Measurements from ENCODE around the gene SCPEP1. TPM values are rescaled to one million over a fixed set of nuclear protein-coding genes. Genes with fewer than 3 reads are reported as not detected.

The SCPEP1 gene
- total RNA-seq, 1 experiment from 2014 or later, result 44.3 TPM

- TF ChIP-seq CTCF (IDR thresholded peaks at IDR 0.05; ENCODE audit: insufficient read depth in 1 of 2, low read depth in 1 of 2, low read length in 1 of 2, severe bottlenecking in 1 of 2, unreplicated experiment in 1 of 2), result no peak
- ChIA-PET CTCF (no interaction called here), POLR2A (no interaction called here)
- BruUV-seq (replicated peaks), result no TSS peak
- Histone ChIP-seq H3K36me3 (ENCODE audit: control insufficient read depth, insufficient read depth, low read length) (no peaks in the 10 kb centered on the region), H3K4me3 (ENCODE audit: low read depth, low read length) (no peak overlapping the region), H3K27me3 (replicated peaks; ENCODE audit: control insufficient read depth, insufficient read depth, low read length) (no peaks in the 10 kb centered on the region), H3K4me1 (no peaks in the 10 kb centered on the region), H3K9me3 (no peaks in the 10 kb centered on the region)
- Mint-ChIP-seq H3K9me3 (ENCODE audit: unreplicated experiment) (no peaks in the 10 kb centered on the region), H3K36me3 (ENCODE audit: insufficient read depth, unreplicated experiment) (no peaks in the 10 kb centered on the region), H3K27me3 (ENCODE audit: insufficient read depth, unreplicated experiment) (no peaks in the 10 kb centered on the region), H3K4me3 (ENCODE audit: unreplicated experiment) (no peak overlapping the region), H3K4me1 (ENCODE audit: low read depth, unreplicated experiment) (no peaks in the 10 kb centered on the region), H3K27ac (ENCODE audit: unreplicated experiment) (no peak overlapping the region)
- no peak for DNase-seq
- intact Hi-C loops (cut with micrococcal nuclease; ENCODE audit: unreplicated experiment), result no loop called here
Measured at GRCh38 chr17:56994009-56994792, 16.3 kb downstream of the SCPEP1 start.

- Mint-ChIP-seq H3K27ac (ENCODE audit: unreplicated experiment) (no peak overlapping the region), H3K27me3 (ENCODE audit: insufficient read depth, unreplicated experiment) (no peaks in the 10 kb centered on the region), H3K4me1 (ENCODE audit: low read depth, unreplicated experiment) (no peaks in the 10 kb centered on the region), H3K36me3 (ENCODE audit: insufficient read depth, unreplicated experiment) (no peaks in the 10 kb centered on the region), H3K4me3 (ENCODE audit: unreplicated experiment) (no peak overlapping the region), H3K9me3 (ENCODE audit: unreplicated experiment) (no peaks in the 10 kb centered on the region)
- H3K4me1 ChIP-seq, result no peaks in the 10 kb centered on the region
- H3K27me3 ChIP-seq (replicated peaks; ENCODE audit: control insufficient read depth, insufficient read depth, low read length), result no peaks in the 10 kb centered on the region
- no peak for DNase-seq
- ChIA-PET POLR2A (no interaction called here), CTCF (no interaction called here)
- no TSS peak for BruUV-seq (replicated peaks)
- no peaks in the 10 kb centered on the region for H3K36me3 ChIP-seq (ENCODE audit: control insufficient read depth, insufficient read depth, low read length)
- H3K4me3 ChIP-seq (ENCODE audit: low read depth, low read length), result no peak overlapping the region
- intact Hi-C loops (cut with micrococcal nuclease; ENCODE audit: unreplicated experiment), result no loop called here
- H3K9me3 ChIP-seq, result no peaks in the 10 kb centered on the region
- TF ChIP-seq CTCF (IDR thresholded peaks at IDR 0.05; ENCODE audit: insufficient read depth in 1 of 2, low read depth in 1 of 2, low read length in 1 of 2, severe bottlenecking in 1 of 2, unreplicated experiment in 1 of 2), result no peak
Measured at GRCh38 chr17:56995766-56996165, 17.8 kb downstream of the SCPEP1 start.

GRCh38 chr17:56997313-56997712, 19.4 kb downstream of the SCPEP1 start:
- Mint-ChIP-seq H3K4me1 (ENCODE audit: low read depth, unreplicated experiment) (no peaks in the 10 kb centered on the region), H3K4me3 (ENCODE audit: unreplicated experiment) (no peak overlapping the region), H3K27me3 (ENCODE audit: insufficient read depth, unreplicated experiment) (no peaks in the 10 kb centered on the region), H3K9me3 (ENCODE audit: unreplicated experiment) (no peaks in the 10 kb centered on the region), H3K36me3 (ENCODE audit: insufficient read depth, unreplicated experiment) (no peaks in the 10 kb centered on the region), H3K27ac (ENCODE audit: unreplicated experiment) (no peak overlapping the region)
- no peak overlapping the region for H3K4me3 ChIP-seq (ENCODE audit: low read depth, low read length)
- ChIA-PET CTCF (no interaction called here), POLR2A (no interaction called here)
- no peaks in the 10 kb centered on the region for H3K9me3 ChIP-seq
- no peak for DNase-seq
- no TSS peak for BruUV-seq (replicated peaks)
- no peaks in the 10 kb centered on the region for H3K4me1 ChIP-seq
- H3K27me3 ChIP-seq (replicated peaks; ENCODE audit: control insufficient read depth, insufficient read depth, low read length), result no peaks in the 10 kb centered on the region
- no peaks in the 10 kb centered on the region for H3K36me3 ChIP-seq (ENCODE audit: control insufficient read depth, insufficient read depth, low read length)
- intact Hi-C loops (cut with micrococcal nuclease; ENCODE audit: unreplicated experiment), result no loop called here
- TF ChIP-seq CTCF (IDR thresholded peaks at IDR 0.05; ENCODE audit: insufficient read depth in 1 of 2, low read depth in 1 of 2, low read length in 1 of 2, severe bottlenecking in 1 of 2, unreplicated experiment in 1 of 2), result no peak
